ENCODE data around the gene DNER.
"Not testable (repeated sequence)": the region's sequence is repeated elsewhere in the genome, so short reads cannot be mapped to it uniquely, and the experiment has no call there.

Gene DNER

GRCh38 chr2:229715895-229716507 is 1.6 kb upstream of the DNER start:
- no peak for DNase-seq

- peak; percentile 82 for DNase-seq
Measured at GRCh38 chr2:229714736-229715541, 584 bp upstream of the DNER start.

GRCh38 chr2:229713371-229714079 is 830 bp downstream of the DNER start:
- DNase-seq: no peak

GRCh38 chr2:229712136-229712535 is 2.2 kb downstream of the DNER start:
- no peak for DNase-seq

- DNase-seq: no peak
Measured at GRCh38 chr2:229708335-229708734, 6.0 kb downstream of the DNER start.

GRCh38 chr2:229703909-229704630 is 10.3 kb downstream of the DNER start:
- no peak for DNase-seq

GRCh38 chr2:229701716-229702115 is 12.6 kb downstream of the DNER start:
- no peak for DNase-seq

- no peak for DNase-seq
Measured at GRCh38 chr2:229701062-229701461, 13.3 kb downstream of the DNER start.

GRCh38 chr2:229695961-229696360 is 18.4 kb downstream of the DNER start:
- no peak for DNase-seq

GRCh38 chr2:229693845-229694244 is 20.5 kb downstream of the DNER start:
- DNase-seq: not testable (repeated sequence)

GRCh38 chr2:229691631-229692030 is 22.7 kb downstream of the DNER start:
- DNase-seq: no peak

GRCh38 chr2:229689307-229689839 is 25.0 kb downstream of the DNER start:
- DNase-seq: no peak

GRCh38 chr2:229688141-229688540 is 26.2 kb downstream of the DNER start:
- no peak for DNase-seq

- no peak for DNase-seq
Measured at GRCh38 chr2:229686122-229686919, 28.0 kb downstream of the DNER start.

- DNase-seq: no peak
Measured at GRCh38 chr2:229684942-229685562, 29.3 kb downstream of the DNER start.

- DNase-seq: no peak
Measured at GRCh38 chr2:229679393-229680125, 34.8 kb downstream of the DNER start.

- no peak for DNase-seq
Measured at GRCh38 chr2:229675569-229675968, 38.8 kb downstream of the DNER start.

GRCh38 chr2:229674830-229675530 is 39.4 kb downstream of the DNER start:
- DNase-seq: no peak

- DNase-seq: no peak
Measured at GRCh38 chr2:229673676-229674075, 40.7 kb downstream of the DNER start.

GRCh38 chr2:229672021-229672420 is 42.3 kb downstream of the DNER start:
- no peak for DNase-seq

Data from right hindlimb (tissue), 1 donor.